ENCODE measurements around the gene RARA.

Gene RARA

GRCh38 chr17:40316571-40317344 lies 7.8 kb downstream of the RARA start:
- no peak for DNase-seq

- no peak for DNase-seq
Measured at GRCh38 chr17:40317345-40317873, 8.4 kb downstream of the RARA start.

- peak; percentile 71 for DNase-seq
Measured at GRCh38 chr17:40317880-40318829, 9.2 kb downstream of the RARA start.

- DNase-seq = no peak
Measured at GRCh38 chr17:40318830-40319391, 9.9 kb downstream of the RARA start.

DNA sequence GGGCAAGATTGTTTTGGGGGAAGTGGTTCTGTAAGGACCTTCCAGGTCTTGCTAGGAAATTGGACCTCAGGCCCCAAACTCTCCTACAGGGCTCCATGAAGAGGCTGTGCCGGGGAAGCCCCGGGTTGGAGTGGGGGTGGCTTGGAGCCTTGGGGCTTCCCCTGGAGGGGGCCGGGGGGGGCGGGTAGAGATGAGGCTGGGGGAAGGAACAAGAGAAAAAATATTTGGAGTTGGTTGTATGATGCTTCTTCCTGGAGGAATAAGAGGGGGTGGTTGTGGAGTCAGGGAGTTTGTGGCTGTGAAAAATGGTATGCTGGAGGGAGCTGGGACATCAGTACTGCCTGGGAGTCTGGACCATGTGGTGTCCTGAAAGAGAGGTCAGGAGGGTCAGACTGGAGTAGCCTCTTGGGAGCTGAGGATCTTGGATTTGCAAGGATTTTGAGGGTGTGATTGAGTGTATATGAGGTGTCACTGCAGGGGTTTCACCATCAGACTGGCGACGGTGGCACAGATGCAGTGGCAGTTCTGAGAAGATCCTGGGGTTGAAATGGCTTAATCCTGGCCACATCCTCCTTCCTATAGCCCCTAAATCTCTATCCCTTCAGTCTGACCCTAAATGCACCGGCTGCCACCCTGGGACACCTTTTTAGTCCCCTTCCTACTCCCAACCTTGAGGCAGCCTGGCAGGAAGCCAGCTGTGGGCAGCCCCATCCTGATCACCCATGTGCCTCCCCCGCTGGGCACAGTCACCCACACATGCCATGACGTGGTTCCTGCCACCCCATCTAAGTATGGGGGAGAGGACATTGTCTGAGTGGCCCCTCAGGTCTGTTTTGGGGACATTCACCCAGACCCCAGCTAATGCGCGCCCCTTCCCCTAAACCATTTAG lies 10.9 kb downstream of the RARA start:
- DNase-seq = no peak

GRCh38 chr17:40320756-40321523 lies 12.0 kb downstream of the RARA start:
- DNase-seq = no peak

DNA sequence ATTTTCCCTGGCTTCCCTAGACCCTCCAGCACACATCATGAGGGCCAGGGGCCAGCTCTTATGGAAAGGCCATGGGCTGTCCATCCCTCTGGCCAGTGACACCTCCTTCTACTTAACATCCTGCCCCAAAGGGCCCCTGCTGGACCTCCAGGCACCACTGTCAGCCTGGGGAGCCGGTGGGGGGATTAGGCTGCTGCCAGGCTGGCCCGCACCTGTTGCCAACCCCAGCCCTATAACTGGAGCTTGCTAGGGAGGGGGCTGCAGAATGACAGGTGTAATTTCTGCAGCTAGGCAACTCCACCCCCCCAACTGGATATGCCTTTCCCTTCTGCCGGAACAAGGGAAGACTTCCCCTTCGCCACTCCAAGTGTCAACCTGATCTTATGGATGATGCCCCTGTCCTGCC lies 12.5 kb downstream of the RARA start:
- no peak for DNase-seq

GRCh38 chr17:40321961-40322357 lies 13.0 kb downstream of the RARA start:
- no peak for DNase-seq

GRCh38 chr17:40322358-40323315 lies 13.7 kb downstream of the RARA start:
- no peak for DNase-seq

- no peak for DNase-seq
Measured at GRCh38 chr17:40323391-40324381, 14.7 kb downstream of the RARA start.

GRCh38 chr17:40325156-40326013 lies 16.4 kb downstream of the RARA start:
- no peak for DNase-seq

DNA sequence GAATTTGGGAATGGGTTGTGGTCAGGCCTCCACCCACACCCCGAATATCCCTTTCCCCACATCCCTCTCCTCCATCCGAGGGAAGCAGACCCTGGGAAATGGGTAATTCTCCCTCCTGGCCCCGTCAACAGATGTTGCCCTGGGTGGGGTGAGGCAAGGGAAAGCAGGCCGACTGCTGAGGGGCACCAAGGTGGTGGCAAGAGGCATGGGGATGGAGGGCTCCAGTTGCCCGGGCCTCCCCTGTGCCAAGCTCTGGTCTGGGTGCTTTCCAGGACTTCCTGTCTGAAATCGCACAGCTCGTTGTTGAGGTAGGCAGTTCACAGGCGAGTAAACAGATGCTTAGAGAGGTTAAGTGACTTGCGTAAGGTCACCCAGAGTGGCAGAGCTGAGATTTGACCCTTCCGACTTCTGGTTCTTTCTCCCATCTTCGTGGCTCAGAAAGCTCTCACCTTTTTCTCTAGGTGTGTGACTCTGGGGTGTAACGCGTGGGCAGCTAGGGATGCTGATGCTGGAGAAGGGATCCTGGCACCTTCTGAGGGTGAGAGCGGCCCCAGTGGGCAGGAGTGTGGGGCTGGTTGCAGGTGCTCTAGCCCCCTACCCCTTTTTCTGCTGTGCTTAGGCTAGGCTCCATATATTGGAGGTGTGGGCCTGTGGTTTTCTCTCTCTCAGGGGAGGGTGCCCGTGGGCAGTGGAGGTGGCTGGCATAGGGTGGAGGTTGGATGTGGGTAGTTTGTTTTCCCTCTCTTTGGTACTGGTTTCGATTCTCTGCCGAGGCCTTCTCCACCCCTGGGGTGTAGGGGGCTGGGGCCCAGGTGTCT lies 17.2 kb downstream of the RARA start:
- DNase-seq = no peak

DNA sequence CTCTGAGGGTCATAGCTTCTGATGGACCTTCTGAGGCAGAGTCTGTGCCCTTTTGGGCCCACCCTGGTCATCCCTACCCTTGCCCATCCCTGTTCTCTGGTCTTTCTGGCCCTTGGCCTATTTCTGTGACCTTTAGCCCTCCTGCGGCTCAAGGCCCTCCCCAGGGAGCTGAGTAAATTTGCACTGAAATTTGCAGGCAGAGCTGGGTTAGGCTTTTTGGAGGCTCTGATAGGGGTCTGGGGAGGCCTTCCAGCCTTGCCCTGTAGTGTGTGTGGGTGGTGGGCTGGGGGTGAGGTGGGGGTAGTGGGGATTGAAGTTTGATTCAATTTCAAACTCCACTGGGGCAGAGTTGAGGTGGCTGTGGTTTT lies 17.8 kb downstream of the RARA start:
- no peak for DNase-seq

- DNase-seq = no peak
Measured at GRCh38 chr17:40327244-40327729, 18.3 kb downstream of the RARA start.

GRCh38 chr17:40327735-40328385 lies 18.9 kb downstream of the RARA start:
- no peak for DNase-seq

DNA sequence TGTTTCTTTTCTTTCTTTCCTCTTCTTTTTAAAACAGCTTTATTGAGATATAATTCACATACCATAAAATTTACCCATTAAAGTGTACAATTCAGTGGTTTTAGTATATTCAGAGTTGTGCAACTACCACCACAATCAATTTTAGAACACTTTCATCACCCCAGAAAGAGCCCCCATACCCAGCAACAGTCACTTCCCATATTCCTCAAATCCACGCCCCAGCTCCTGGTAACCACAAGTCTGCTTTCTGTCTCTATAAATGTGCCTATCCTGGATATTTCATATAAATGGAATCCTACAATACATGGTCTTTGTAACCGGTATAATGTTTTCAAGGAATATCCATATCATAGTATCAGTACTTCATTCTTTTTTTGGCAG lies 19.4 kb downstream of the RARA start:
- DNase-seq = no peak

All from NCI-H524 treated with DMSO at 0.1 percent for 48 hours (cell line).